SU-DHL-6 (cell line): ENCODE measurements around the gene XYLT2.

Source experiments
- EZH2phosphoT487 ChIP-seq: fragments of 200-600 bp; sonication (generic), shearing (Covaris generic); conservative IDR thresholded peaks from 2 replicates; pipeline ENCODE4 v1.6.1; 2018; ENCODE audit warnings: mild to moderate bottlenecking, antibody characterized with exemption, low read length, moderate library complexity, mixed read lengths
- TF ChIP-seq, protein P1 (sequence below): fragments of 200-600 bp; sonication (generic); IDR thresholded peaks from one replicate; pipeline ENCODE4 v1.5.1; 2017; ENCODE audit warnings: antibody characterized with exemption, mild to moderate bottlenecking, low read length, moderate library complexity; ENCODE audit not compliant: insufficient read depth, poor library complexity, severe bottlenecking

DNA sequence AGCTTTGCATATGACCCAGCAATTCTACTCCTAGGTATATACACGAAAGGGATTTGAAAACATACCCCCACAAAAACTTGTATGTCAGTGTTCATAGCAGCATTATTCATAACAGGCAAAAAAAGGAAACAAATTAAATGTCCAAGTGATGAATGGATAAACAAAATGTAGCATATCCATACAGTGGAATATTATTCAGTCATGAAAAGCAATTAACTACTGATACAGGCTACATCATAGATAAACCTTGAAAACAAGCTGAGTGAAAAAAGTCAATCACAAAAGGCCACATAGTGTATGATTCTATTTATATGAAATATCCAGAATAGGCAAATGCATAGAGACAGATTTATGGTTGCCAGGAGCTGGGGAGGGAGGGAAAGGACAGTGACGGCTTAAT, 27.8 kb downstream of the XYLT2 start:
- TF ChIP-seq, protein P1, sequence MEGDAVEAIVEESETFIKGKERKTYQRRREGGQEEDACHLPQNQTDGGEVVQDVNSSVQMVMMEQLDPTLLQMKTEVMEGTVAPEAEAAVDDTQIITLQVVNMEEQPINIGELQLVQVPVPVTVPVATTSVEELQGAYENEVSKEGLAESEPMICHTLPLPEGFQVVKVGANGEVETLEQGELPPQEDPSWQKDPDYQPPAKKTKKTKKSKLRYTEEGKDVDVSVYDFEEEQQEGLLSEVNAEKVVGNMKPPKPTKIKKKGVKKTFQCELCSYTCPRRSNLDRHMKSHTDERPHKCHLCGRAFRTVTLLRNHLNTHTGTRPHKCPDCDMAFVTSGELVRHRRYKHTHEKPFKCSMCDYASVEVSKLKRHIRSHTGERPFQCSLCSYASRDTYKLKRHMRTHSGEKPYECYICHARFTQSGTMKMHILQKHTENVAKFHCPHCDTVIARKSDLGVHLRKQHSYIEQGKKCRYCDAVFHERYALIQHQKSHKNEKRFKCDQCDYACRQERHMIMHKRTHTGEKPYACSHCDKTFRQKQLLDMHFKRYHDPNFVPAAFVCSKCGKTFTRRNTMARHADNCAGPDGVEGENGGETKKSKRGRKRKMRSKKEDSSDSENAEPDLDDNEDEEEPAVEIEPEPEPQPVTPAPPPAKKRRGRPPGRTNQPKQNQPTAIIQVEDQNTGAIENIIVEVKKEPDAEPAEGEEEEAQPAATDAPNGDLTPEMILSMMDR = no peak
- TF ChIP-seq EZH2phosphoT487 = no peak
